H1 (cell line): Measurements from ENCODE around the gene AIFM2. TPM values are rescaled to one million over a fixed set of nuclear protein-coding genes. Genes with fewer than 3 reads are reported as not detected.
"Not testable (repeated sequence)": the region's sequence is repeated elsewhere in the genome, so short reads cannot be mapped to it uniquely, and the experiment has no call there.

ENCODE experiments used
- CTCF ChIA-PET: fragments of 300-600 bp; sonication (Branson Sonifier 250); formaldehyde crosslinking; loops from one replicate; lab custom pipeline; 2021; ENCODE audit not compliant: partially characterized antibody; lab: Charles Lee
- POLR2A ChIA-PET: fragments of 300-600 bp; sonication (Branson Sonifier 250); formaldehyde crosslinking; loops from one replicate; lab custom pipeline; 2021; ENCODE audit warnings: inconsistent platforms; ENCODE audit not compliant: partially characterized antibody; lab: Charles Lee
- DNase-seq, 2 experiments: peaks; one replicate each; pipeline versions ENCODE4 v3.0.0 to v3.0.0-alpha.2; 2010 to 2022; ENCODE audit warnings: low spot score in 2 of 2, low read depth in 1 of 2, mixed read lengths in 1 of 2
- FAIRE-seq: peaks from 2 replicates; lab custom pipeline; 2011; peaks lifted over from hg19 to GRCh38; lab: Jason Lieb, UNC
- H2AFZ ChIP-seq: 2 replicates; pipeline ENCODE4 v1.8.1; 2012; ENCODE audit warnings: low read length, inconsistent platforms
- H2AK5ac ChIP-seq: 2 replicates; pipeline ENCODE4 v1.6.1; 2013; ENCODE audit warnings: low read depth, low read length
- H2BK120ac ChIP-seq: replicated peaks from 2 replicates; pipeline ENCODE3; 2013; ENCODE audit warnings: low read depth, low read length, inconsistent platforms
- H2BK12ac ChIP-seq: 2 replicates; pipeline ENCODE4 v1.6.1; 2013; ENCODE audit warnings: low read depth, low read length
- H2BK15ac ChIP-seq: 2 replicates; pipeline ENCODE4 v1.6.1; 2013; ENCODE audit warnings: low read length
- H2BK20ac ChIP-seq: 2 replicates; pipeline ENCODE4 v1.6.1; 2013; ENCODE audit warnings: low read length
- H2BK5ac ChIP-seq: 2 replicates; pipeline ENCODE4 v1.6.1; 2013; ENCODE audit warnings: low read depth, low read length
- H3K14ac ChIP-seq: 2 replicates; pipeline ENCODE4 v1.6.1; 2013; ENCODE audit warnings: inconsistent platforms; ENCODE audit not compliant: insufficient read length
- H3K18ac ChIP-seq: 2 replicates; pipeline ENCODE4 v1.6.1; 2013; ENCODE audit warnings: low read length; ENCODE audit errors: extremely low read depth
- H3K23ac ChIP-seq: 2 replicates; pipeline ENCODE4 v1.6.1; 2013; ENCODE audit warnings: inconsistent platforms; ENCODE audit not compliant: insufficient read length
- H3K23me2 ChIP-seq: 2 replicates; pipeline ENCODE4 v1.6.1; 2013; ENCODE audit warnings: low read depth, low read length
- H3K27ac ChIP-seq: 2 replicates; pipeline ENCODE4 v1.6.1; 2011; ENCODE audit warnings: low read depth, low read length, inconsistent platforms
- H3K27me3 ChIP-seq, 4 experiments: replicated peaks in 1 of 4; 1 replicate in 1 of 4; 2 replicates in 3 of 4; pipeline versions ENCODE4 v1.6.1 to v1.8.1; 2011 to 2013; ENCODE audit warnings: low read length in 3 of 4, mild to moderate bottlenecking in 3 of 4, inconsistent platforms in 2 of 4, mixed read lengths in 2 of 4, moderate library complexity in 1 of 4; ENCODE audit not compliant: control insufficient read depth in 3 of 4, insufficient read depth in 3 of 4; ENCODE audit errors: extremely low read depth in 1 of 4
- H3K36me3 ChIP-seq, 4 experiments: 2 replicates each; pipeline versions ENCODE4 v1.6.1 to v1.8.1; 2011 to 2013; ENCODE audit warnings: mild to moderate bottlenecking in 4 of 4, low read length in 3 of 4, moderate library complexity in 2 of 4, control low read depth in 1 of 4, inconsistent platforms in 1 of 4; ENCODE audit not compliant: insufficient read depth in 4 of 4, control insufficient read depth in 2 of 4
- H3K4ac ChIP-seq: replicated peaks from 2 replicates; pipeline ENCODE3; 2013; ENCODE audit warnings: low read length, low read depth, mixed read lengths, inconsistent platforms; ENCODE audit not compliant: insufficient read length
- H3K4me1 ChIP-seq, 4 experiments: replicated peaks in 1 of 4; 1 replicate in 1 of 4; 2 replicates in 3 of 4; pipeline versions ENCODE4 v1.6.1 to v1.8.1; 2011 to 2013; ENCODE audit warnings: low read length in 3 of 4, inconsistent platforms in 2 of 4, mixed read lengths in 1 of 4; ENCODE audit not compliant: insufficient read depth in 4 of 4, control insufficient read depth in 3 of 4
- H3K4me2 ChIP-seq, 2 experiments: 2 replicates each; pipeline versions ENCODE4 v1.6.1 to v1.8.1; 2011 to 2013; ENCODE audit warnings: low read depth in 2 of 2, low read length in 2 of 2, control low read depth in 1 of 2, inconsistent platforms in 1 of 2, mild to moderate bottlenecking in 1 of 2; ENCODE audit not compliant: insufficient read depth in 1 of 2
- H3K4me3 ChIP-seq, 4 experiments: fragments of 200-600, 300-600 bp in 1 of 4; sonication (generic), shearing (Covaris generic), sonication (Bioruptor Twin) in 1 of 4; 2 replicates each; pipeline versions ENCODE4 v1.5.1 to v1.8.1; 2011 to 2016; ENCODE audit warnings: low read length in 4 of 4, low read depth in 3 of 4, control low read depth in 2 of 4, inconsistent platforms in 2 of 4, mild to moderate bottlenecking in 2 of 4, mixed read lengths in 1 of 4, moderate library complexity in 1 of 4; ENCODE audit not compliant: insufficient read depth in 2 of 4; ENCODE audit errors: extremely low read depth in 1 of 4
- H3K56ac ChIP-seq: replicated peaks from 2 replicates; pipeline ENCODE3; 2013; ENCODE audit warnings: low read depth, mild to moderate bottlenecking, mixed read lengths, low read length, inconsistent platforms; ENCODE audit not compliant: insufficient read length
- H3K79me1 ChIP-seq: 2 replicates; pipeline ENCODE4 v1.6.1; 2013; ENCODE audit warnings: low read depth, low read length, control low read depth
- H3K79me2 ChIP-seq, 2 experiments: 2 replicates each; pipeline versions ENCODE4 v1.6.1 to v1.8.1; 2012 to 2013; ENCODE audit warnings: low read length in 2 of 2, mild to moderate bottlenecking in 2 of 2, inconsistent platforms in 1 of 2; ENCODE audit not compliant: insufficient read depth in 2 of 2, control insufficient read depth in 1 of 2
- H3K9ac ChIP-seq, 4 experiments: replicated peaks in 1 of 4; 1 replicate in 1 of 4; 2 replicates in 3 of 4; pipeline versions ENCODE4 v1.6.1 to v1.8.1; 2011 to 2013; ENCODE audit warnings: low read depth in 3 of 4, low read length in 3 of 4, control low read depth in 2 of 4, mild to moderate bottlenecking in 2 of 4, moderate library complexity in 2 of 4, inconsistent platforms in 1 of 4; ENCODE audit errors: extremely low read depth in 1 of 4
- H3K9me3 ChIP-seq, 2 experiments: 2 replicates each; pipeline versions ENCODE4 v1.6.1 to v1.8.1; 2012 to 2013; ENCODE audit warnings: mild to moderate bottlenecking in 2 of 2, moderate library complexity in 2 of 2, control low read depth in 1 of 2, inconsistent platforms in 1 of 2, low read depth in 1 of 2, low read length in 1 of 2, mixed read lengths in 1 of 2; ENCODE audit not compliant: insufficient read depth in 2 of 2
- H4K20me1 ChIP-seq, 2 experiments: replicated peaks in 1 of 2; 2 replicates each; pipeline versions ENCODE3 to v1.8.1; 2011 to 2013; ENCODE audit warnings: inconsistent platforms in 2 of 2, low read length in 2 of 2, mild to moderate bottlenecking in 1 of 2; ENCODE audit not compliant: insufficient read depth in 2 of 2, control insufficient read depth in 1 of 2
- H4K5ac ChIP-seq: 2 replicates; pipeline ENCODE4 v1.6.1; 2013; ENCODE audit warnings: low read length, low read depth, mixed read lengths, inconsistent platforms; ENCODE audit not compliant: insufficient read length
- H4K8ac ChIP-seq: 2 replicates; pipeline ENCODE4 v1.8.0; 2013; ENCODE audit warnings: mild to moderate bottlenecking, moderate library complexity, low read length, inconsistent platforms; ENCODE audit not compliant: insufficient read depth; ENCODE audit errors: extremely low read depth
- H4K91ac ChIP-seq: replicated peaks from 2 replicates; pipeline ENCODE3; 2013; ENCODE audit warnings: low read length, mixed read lengths, inconsistent platforms; ENCODE audit not compliant: insufficient read length
- BCL11A ChIP-seq, 2 experiments: IDR thresholded peaks; one replicate each; pipeline ENCODE4 v1.6.1; 2011; ENCODE audit warnings: low read depth in 2 of 2, low read length in 2 of 2, mild to moderate bottlenecking in 2 of 2
- BRCA1 ChIP-seq: IDR thresholded peaks from 2 replicates; pipeline ENCODE4 v1.6.1; 2012; ENCODE audit warnings: low read depth, low read length, improper control_type of control experiment
- CREB1 ChIP-seq: IDR thresholded peaks from 2 replicates; pipeline ENCODE4 v1.6.1; 2012; ENCODE audit warnings: inconsistent platforms
- HDAC6 ChIP-seq: IDR thresholded peaks from one replicate; pipeline ENCODE4 v1.7.1; 2012; ENCODE audit warnings: low read depth, mild to moderate bottlenecking, inconsistent platforms, low read length, moderate library complexity
- TAF7 ChIP-seq: optimal IDR thresholded peaks from 2 replicates; pipeline ENCODE3; 2011; ENCODE audit warnings: low read depth, mild to moderate bottlenecking, inconsistent platforms, low read length, moderate library complexity, borderline replicate concordance
- WGBS, 2 experiments: shearing (Covaris generic) in 1 of 2; methylation state at CpG; one replicate each; pipeline versions ENCODE4 v1.1.6 to v1.1.7; 2013 to 2015; ENCODE audit warnings: low lambda C conversion rate in 2 of 2, mixed read lengths in 2 of 2, inconsistent platforms in 1 of 2, low coverage in 1 of 2, missing lambda C conversion rate in 1 of 2; ENCODE audit not compliant: insufficient replicate concordance in 2 of 2, insufficient coverage in 1 of 2, insufficient read length in 1 of 2; ENCODE audit errors: extremely low coverage in 1 of 2, missing lambda C conversion rate in 1 of 2; 5-methylcytosine and 5-hydroxymethylcytosine counted together
- polyA plus RNA-seq, 7 experiments: library from polyadenylated mRNA; depleted of rRNA in 3 of 7; stranded (reverse) in 5 of 7; unstranded in 2 of 7; fragments of >200 nt in 5 of 7; fragments of 200-250 nt in 2 of 7; gene quantifications; 1 replicate in 5 of 7; 2 replicates in 1 of 7; 4 replicates in 1 of 7; pipeline versions ENCODE4 v1.2.1 to v1.2.3, GENCODE V29; 2011 to 2013; ENCODE audit warnings: missing spikeins in 2 of 7, mixed read lengths in 2 of 7
- total RNA-seq: library from RNA; stranded (reverse); fragmentation: NEBNext Ultra II Directional; extraction: Animal tissue kit (Norgen Biotek cat#: 25700); gene quantifications from 2 replicates; pipeline ENCODE4 v1.2.1, GENCODE V29; 2021
- TF ChIP-seq, protein P1 (sequence below): IDR thresholded peaks from 2 replicates; pipeline ENCODE4 v1.6.1; 2012; ENCODE audit warnings: inconsistent platforms

Gene AIFM2
- total and polyA plus RNA-seq, 2 of the 8 experiments (the other 6 are each of a cell fraction or from before 2014, with no cell fraction given): 4.0 TPM

DNA sequence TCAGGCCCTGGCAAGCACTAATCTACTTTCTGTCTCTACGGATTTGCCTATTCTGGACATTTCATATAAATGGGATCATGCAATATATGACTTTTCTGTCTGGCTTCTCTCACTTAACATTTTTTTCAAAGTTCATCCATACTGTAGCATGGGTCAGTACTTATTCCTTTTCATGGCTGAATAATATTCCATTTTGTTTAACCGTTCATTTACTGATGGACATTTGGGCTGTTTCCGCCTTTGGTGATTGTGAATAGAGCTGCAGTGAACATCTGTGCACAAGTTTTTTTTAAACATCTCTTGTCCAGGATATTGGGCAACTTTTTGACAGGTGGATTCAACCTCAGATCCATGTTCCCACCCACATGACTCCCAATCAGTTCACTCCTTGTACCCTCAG is 31.0 kb downstream of the AIFM2 start (continued):
- TF ChIP-seq TAF7 (no peak), BCL11A (IDR thresholded peaks at IDR 0.05; ENCODE audit: low read depth in 2 of 2, low read length in 2 of 2) (no peak), CREB1 (no peak), HDAC6 (no peak), BRCA1 (no peak)
- TF ChIP-seq, protein P1, sequence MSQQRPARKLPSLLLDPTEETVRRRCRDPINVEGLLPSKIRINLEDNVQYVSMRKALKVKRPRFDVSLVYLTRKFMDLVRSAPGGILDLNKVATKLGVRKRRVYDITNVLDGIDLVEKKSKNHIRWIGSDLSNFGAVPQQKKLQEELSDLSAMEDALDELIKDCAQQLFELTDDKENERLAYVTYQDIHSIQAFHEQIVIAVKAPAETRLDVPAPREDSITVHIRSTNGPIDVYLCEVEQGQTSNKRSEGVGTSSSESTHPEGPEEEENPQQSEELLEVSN: no peak

DNA sequence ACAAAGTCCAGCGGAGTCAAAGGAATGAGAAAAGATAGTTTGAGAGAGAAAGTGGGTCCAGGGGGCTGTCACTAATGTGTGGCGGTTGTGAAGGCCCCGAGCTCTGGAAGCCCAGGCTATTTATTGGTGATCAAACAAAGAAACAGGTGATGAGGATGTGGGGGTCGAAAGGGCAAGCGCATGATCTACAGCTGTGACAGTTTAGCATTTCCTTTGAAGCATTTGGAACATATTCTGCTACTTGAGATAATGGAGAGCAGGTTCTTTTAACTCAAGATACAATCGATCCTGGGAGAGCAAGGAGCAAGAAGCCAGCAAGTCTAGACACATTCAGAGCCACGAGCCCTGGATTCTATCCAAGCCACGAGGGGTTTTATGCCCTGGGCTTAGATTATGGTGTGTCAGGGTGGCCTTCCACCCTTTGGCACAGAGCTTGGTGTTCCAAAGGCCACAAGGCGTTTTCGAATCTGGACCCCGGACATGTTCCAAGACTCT is 31.5 kb downstream of the AIFM2 start:
- POLR2A ChIA-PET, H2AK5ac ChIP-seq: not testable (repeated sequence)
- WGBS, 2 experiments: 93% methylated on average over 11 of the region's 11 CpGs; no CpG with 5 or more reads in 1 of the 2 experiments

More for the DNA sequence above, 31.5 kb downstream of the AIFM2 start:
- CTCF ChIA-PET: interaction anchor here (0.6 to 13.4 kb wide), 5 partner anchors 12 to 225 kb away, joined by 3 to 155 read pairs (median 3); no protein-coding TSS in a partner anchor
- not testable (repeated sequence) for H3K27me3 ChIP-seq, H3K4me3 ChIP-seq, H2BK120ac ChIP-seq, H2BK5ac ChIP-seq, H3K9me3 ChIP-seq, H3K14ac ChIP-seq, H3K23ac ChIP-seq, H3K4me2 ChIP-seq, H3K9ac ChIP-seq, H2BK12ac ChIP-seq, H3K4me1 ChIP-seq, DNase-seq, H2AFZ ChIP-seq, H3K79me1 ChIP-seq, H3K56ac ChIP-seq, H4K20me1 ChIP-seq, H4K8ac ChIP-seq, H4K5ac ChIP-seq, H2BK15ac ChIP-seq, H4K91ac ChIP-seq, H3K79me2 ChIP-seq, H2BK20ac ChIP-seq, H3K4ac ChIP-seq, FAIRE-seq, H3K27ac ChIP-seq, H3K36me3 ChIP-seq, H3K23me2 ChIP-seq, H3K18ac ChIP-seq
